A549 (cell line): ENCODE data around the gene STX8. TPM values are rescaled to one million over a fixed set of nuclear protein-coding genes. Genes with fewer than 3 reads are reported as not detected.

ENCODE experiments used
- ATAC-seq, 2 experiments: fragments of 200-7000 bp in 1 of 2; fragments of >200 bp in 1 of 2; cut with Nextera tagmentation in 1 of 2; cut with Tn5 transposase in 1 of 2; 3 replicates each; pipeline versions ENCODE4 v1.8.0 to v1.9.1; 2018 to 2020; ENCODE audit warnings: mild to moderate bottlenecking in 1 of 2, moderate library complexity in 1 of 2
- CTCF ChIA-PET: fragments of 300-600 bp; sonication (Branson Sonifier 250); formaldehyde crosslinking; extraction: SDS; loops from one replicate; lab custom pipeline; 2021; ENCODE audit warnings: antibody characterized with exemption, inconsistent platforms; lab: Yijun Ruan, JAX
- POLR2A ChIA-PET: fragments of 350-600 bp; formaldehyde crosslinking; extraction: SDS; loops from one replicate; lab custom pipeline; 2021; ENCODE audit warnings: antibody characterized with exemption, inconsistent platforms; lab: Yijun Ruan, JAX
- DNase-seq, 2 experiments: peaks; one replicate each; pipeline versions ENCODE4 v3.0.0 to v3.0.0-alpha.2; 2011 to 2016; ENCODE audit warnings: low read depth in 1 of 2, low spot score in 1 of 2
- FAIRE-seq: peaks from 2 replicates; lab custom pipeline; 2011; peaks lifted over from hg19 to GRCh38; lab: Jason Lieb, UNC
- H3K27ac ChIP-seq, 2 experiments: fragments of >200 bp; sonication (Bioruptor Twin); formaldehyde crosslinking; 3 replicates each; pipeline ENCODE4 v1.5.1; 2016 to 2017
- H3K4me1 ChIP-seq: fragments of >200 bp; sonication (Bioruptor Twin); formaldehyde crosslinking; 3 replicates; pipeline ENCODE4 v1.6.1; 2016
- H3K4me2 ChIP-seq: fragments of >200 bp; sonication (Bioruptor Twin); formaldehyde crosslinking; 3 replicates; pipeline ENCODE4 v1.6.1; 2016
- H3K4me3 ChIP-seq: fragments of >200 bp; sonication (Bioruptor Twin); formaldehyde crosslinking; 3 replicates; pipeline ENCODE4 v1.5.1; 2016
- H3K9me3 ChIP-seq: fragments of >200 bp; sonication (Bioruptor Twin); formaldehyde crosslinking; 3 replicates; pipeline ENCODE4 v1.6.1; 2016
- CBX2 ChIP-seq: fragments of 200-600 bp; sonication (generic); IDR thresholded peaks from 2 replicates; pipeline ENCODE4 v1.6.1; 2016; ENCODE audit warnings: low read depth, mild to moderate bottlenecking, borderline replicate concordance
- CBX8 ChIP-seq: fragments of 200-600 bp; sonication (generic); IDR thresholded peaks from 2 replicates; pipeline ENCODE4 v1.6.1; 2016
- CEBPB ChIP-seq, 2 experiments: fragments of >200 bp in 1 of 2; sonication (Bioruptor Twin) in 1 of 2; formaldehyde crosslinking in 1 of 2; IDR thresholded peaks; 2 replicates each; pipeline ENCODE4 v1.6.1; 2012 to 2016
- CHD2 ChIP-seq: fragments of 150-350 bp; IDR thresholded peaks from 2 replicates; pipeline ENCODE4 v1.6.1; 2014; ENCODE audit warnings: low read length; ENCODE audit not compliant: partially characterized antibody
- E2F6 ChIP-seq: IDR thresholded peaks from 2 replicates; pipeline ENCODE4 v1.6.1; 2012; ENCODE audit warnings: low read depth, borderline replicate concordance
- ELK1 ChIP-seq: fragments of 150-350 bp; IDR thresholded peaks from 2 replicates; pipeline ENCODE4 v1.6.1; 2014; ENCODE audit warnings: low read depth, mild to moderate bottlenecking, low read length
- ESRRA ChIP-seq: fragments of 150-350 bp; IDR thresholded peaks from 2 replicates; pipeline ENCODE4 v1.6.1; 2014; ENCODE audit warnings: mild to moderate bottlenecking, low read length, borderline replicate concordance
- HES2 ChIP-seq: fragments of >200 bp; sonication (Bioruptor Twin); formaldehyde crosslinking; IDR thresholded peaks from 2 replicates; pipeline ENCODE4 v1.6.1; 2016
- HMGXB4 ChIP-seq: fragments of 250-450 bp; sonication (Bioruptor Pico); IDR thresholded peaks from 2 replicates; pipeline ENCODE4 v1.5.0; 2021; ENCODE audit warnings: mild to moderate bottlenecking, moderate library complexity, borderline replicate concordance
- HOXB13 ChIP-seq: fragments of 250-450 bp; sonication (Bioruptor Pico); IDR thresholded peaks from 2 replicates; pipeline ENCODE4 v1.5.0; 2020; ENCODE audit warnings: low read depth, mild to moderate bottlenecking, moderate library complexity
- KDM1A ChIP-seq: fragments of 200-600 bp; sonication (generic); IDR thresholded peaks from 2 replicates; pipeline ENCODE4 v1.6.1; 2016; ENCODE audit warnings: low read depth, mild to moderate bottlenecking
- NR3C1 ChIP-seq: fragments of >200 bp; sonication (Bioruptor Twin); formaldehyde crosslinking; IDR thresholded peaks from 3 replicates; pipeline ENCODE4 v1.6.1; 2017
- PBX3 ChIP-seq: IDR thresholded peaks from 2 replicates; pipeline ENCODE4 v1.6.1; 2012
- RCOR1 ChIP-seq: fragments of 150-350 bp; IDR thresholded peaks from 2 replicates; pipeline ENCODE4 v1.6.1; 2014; ENCODE audit warnings: antibody characterized with exemption, low read length, low read depth
- REST ChIP-seq: fragments of 200-600 bp; sonication (generic); IDR thresholded peaks from 2 replicates; pipeline ENCODE4 v1.6.1; 2016; ENCODE audit warnings: antibody characterized with exemption, mild to moderate bottlenecking, moderate library complexity
- RNF2 ChIP-seq: fragments of 200-600 bp; sonication (generic); IDR thresholded peaks from 2 replicates; pipeline ENCODE4 v1.6.1; 2016; ENCODE audit warnings: low read depth, mild to moderate bottlenecking, antibody characterized with exemption, moderate library complexity, borderline replicate concordance
- SREBF2 ChIP-seq: fragments of 450-650 bp; IDR thresholded peaks from 2 replicates; pipeline ENCODE4 v1.6.1; 2014; ENCODE audit warnings: mild to moderate bottlenecking, moderate library complexity
- TFCP2L1 ChIP-seq: fragments of 250-450 bp; sonication (Bioruptor Pico); IDR thresholded peaks from 2 replicates; pipeline ENCODE4 v1.5.0; 2021; ENCODE audit warnings: mild to moderate bottlenecking
- USF2 ChIP-seq: fragments of 450-650 bp; IDR thresholded peaks from 2 replicates; pipeline ENCODE4 v1.6.1; 2014; ENCODE audit warnings: antibody characterized with exemption
- ZC3H11A ChIP-seq: fragments of 450-650 bp; IDR thresholded peaks from 2 replicates; pipeline ENCODE4 v1.6.1; 2014; ENCODE audit warnings: antibody characterized with exemption, mild to moderate bottlenecking
- ZFP36 ChIP-seq: fragments of 450-650 bp; IDR thresholded peaks from 2 replicates; pipeline ENCODE4 v1.6.1; 2014; ENCODE audit warnings: borderline replicate concordance; ENCODE audit not compliant: partially characterized antibody
- WGBS: methylation state at CpG from one replicate; pipeline ENCODE4 v1.1.6; 2017; ENCODE audit errors: missing lambda C conversion rate; 5-methylcytosine and 5-hydroxymethylcytosine counted together
- polyA plus RNA-seq, 4 experiments: library from polyadenylated mRNA; depleted of rRNA in 3 of 4; stranded (reverse); fragments of >200 nt; fragmentation: RNase III in 1 of 4; extraction: RNeasy Plus Mini Kit Qiagen cat#74134 plus additional on column Dnase treatment in 1 of 4; gene quantifications; 2 replicates in 3 of 4; 3 replicates in 1 of 4; pipeline ENCODE4 v1.2.3, GENCODE V29; 2011 to 2017

The STX8 gene
- polyA plus RNA-seq, 2 of the 4 experiments (the other 2 are of a cell fraction) = 93.6 to 168 TPM

- Histone ChIP-seq H3K27ac (no peak overlapping the region), H3K4me1 (no peaks in the 10 kb centered on the region; the same call in 2 of the 3 replicates), H3K4me2 (no peak overlapping the region), H3K4me3 (no peak overlapping the region), H3K9me3 (no peaks in the 10 kb centered on the region)
- ChIA-PET POLR2A (no interaction called here), CTCF (interaction anchor here (0.6 to 2.0 kb wide), 4 partner anchors 8 to 239 kb away, joined by 3 to 6 read pairs (median 3); no protein-coding TSS in a partner anchor)
- ATAC-seq = no peak
- 72% methylated on average over 12 of the region's 12 CpGs for WGBS
- DNase-seq = no peak
- FAIRE-seq = no peak
- no peak for TF ChIP-seq ELK1
- TF ChIP-seq PBX3 = no peak
- TF ChIP-seq NR3C1 = no peak
- no peak for TF ChIP-seq ZFP36
- TF ChIP-seq ESRRA = no peak
- TF ChIP-seq ZC3H11A = no peak
- TF ChIP-seq HES2 = no peak
- TF ChIP-seq CBX8 = no peak
- no peak for TF ChIP-seq E2F6
- TF ChIP-seq REST = no peak
- no peak for TF ChIP-seq USF2
- no peak for TF ChIP-seq SREBF2
- TF ChIP-seq CBX2 = no peak
- TF ChIP-seq RCOR1 = no peak
- no peak for TF ChIP-seq CEBPB (IDR thresholded peaks at IDR 0.05)
Measured at GRCh38 chr17:9251273-9251672, 324.3 kb downstream of the STX8 start.

- WGBS = 85% methylated on average over 21 of the region's 21 CpGs
- POLR2A ChIA-PET = no interaction called here
- CTCF ChIA-PET = interaction anchor here (0.6 to 2.0 kb wide), 2 partner anchors 10 to 137 kb away, joined by 3 to 6 read pairs; no protein-coding TSS in a partner anchor
- ATAC-seq (no peak), DNase-seq (no peak), FAIRE-seq (no peak)
- Histone ChIP-seq H3K4me1 (no peaks in the 10 kb centered on the region), H3K4me3 (no peak overlapping the region), H3K4me2 (no peak overlapping the region), H3K9me3 (no peaks in the 10 kb centered on the region), H3K27ac (no peak overlapping the region)
- TF ChIP-seq RNF2 (no peak), HMGXB4 (CRISPR knock-in tag) (no peak), CHD2 (no peak), KDM1A (no peak), REST (no peak), TFCP2L1 (CRISPR knock-in tag) (no peak), HOXB13 (CRISPR knock-in tag) (no peak), CBX8 (no peak), USF2 (no peak)
Measured at GRCh38 chr17:9249245-9249953, 326.2 kb downstream of the STX8 start.
